ENCODE measurements around the gene OR51G1.

The OR51G1 gene

GRCh38 chr11:4890279-4890678, 33.9 kb downstream of the OR51G1 start:
- no peak overlapping the region for H3K4me2 ChIP-seq (ENCODE audit: low read length)
- no peaks in the 10 kb centered on the region for H3K36me3 ChIP-seq (ENCODE audit: control insufficient read depth, insufficient read depth, low read length)
- H2AFZ ChIP-seq = no peak overlapping the region
- H3K9ac ChIP-seq = no peak overlapping the region
- H3K27me3 ChIP-seq (ENCODE audit: control insufficient read depth, insufficient read depth, low read length) = no peaks in the 10 kb centered on the region
- no peaks in the 10 kb centered on the region for H3K4me1 ChIP-seq
- no peaks in the 10 kb centered on the region for H3K79me2 ChIP-seq
- H3K4me3 ChIP-seq (ENCODE audit: low read depth, low read length) = no peak overlapping the region
- no peaks in the 10 kb centered on the region for H3K9me3 ChIP-seq (ENCODE audit: control insufficient read depth, low read length)
- H3K27ac ChIP-seq = no peak overlapping the region
- no peak for TF ChIP-seq CTCF (IDR thresholded peaks at IDR 0.05)

- Histone ChIP-seq H3K4me2 (ENCODE audit: low read length) (no peak overlapping the region), H3K4me3 (ENCODE audit: low read depth, low read length) (no peak overlapping the region), H3K4me1 (no peaks in the 10 kb centered on the region), H2AFZ (no peak overlapping the region), H3K79me2 (no peaks in the 10 kb centered on the region), H3K27ac (no peak overlapping the region), H3K9me3 (ENCODE audit: control insufficient read depth, low read length) (no peaks in the 10 kb centered on the region), H3K9ac (no peak overlapping the region), H3K36me3 (ENCODE audit: control insufficient read depth, insufficient read depth, low read length) (no peaks in the 10 kb centered on the region), H3K27me3 (ENCODE audit: control insufficient read depth, insufficient read depth, low read length) (no peaks in the 10 kb centered on the region)
- TF ChIP-seq CTCF (IDR thresholded peaks at IDR 0.05) = no peak
Measured at GRCh38 chr11:4887591-4887990, 36.5 kb downstream of the OR51G1 start.

- no peak overlapping the region for H3K4me3 ChIP-seq (ENCODE audit: low read depth, low read length)
- H2AFZ ChIP-seq = no peak overlapping the region
- H3K9ac ChIP-seq = no peak overlapping the region
- H3K79me2 ChIP-seq = no peaks in the 10 kb centered on the region
- no peak for TF ChIP-seq CTCF (IDR thresholded peaks at IDR 0.05)
- no peak overlapping the region for H3K27ac ChIP-seq
- H3K4me2 ChIP-seq (ENCODE audit: low read length) = no peak overlapping the region
- H3K4me1 ChIP-seq = no peaks in the 10 kb centered on the region
- H3K9me3 ChIP-seq (ENCODE audit: control insufficient read depth, low read length) = no peaks in the 10 kb centered on the region
- no peaks in the 10 kb centered on the region for H3K27me3 ChIP-seq (ENCODE audit: control insufficient read depth, insufficient read depth, low read length)
- no peaks in the 10 kb centered on the region for H3K36me3 ChIP-seq (ENCODE audit: control insufficient read depth, insufficient read depth, low read length)
Measured at GRCh38 chr11:4886186-4886585, 38.0 kb downstream of the OR51G1 start.

- Histone ChIP-seq H3K79me2 (no peaks in the 10 kb centered on the region), H3K27me3 (ENCODE audit: control insufficient read depth, insufficient read depth, low read length) (no peaks in the 10 kb centered on the region), H3K4me1 (no peaks in the 10 kb centered on the region), H3K9me3 (ENCODE audit: control insufficient read depth, low read length) (no peaks in the 10 kb centered on the region), H2AFZ (no peak overlapping the region), H3K4me2 (ENCODE audit: low read length) (no peak overlapping the region), H3K4me3 (ENCODE audit: low read depth, low read length) (no peak overlapping the region), H3K36me3 (ENCODE audit: control insufficient read depth, insufficient read depth, low read length) (no peaks in the 10 kb centered on the region), H3K9ac (no peak overlapping the region), H3K27ac (no peak overlapping the region)
- no peak for TF ChIP-seq CTCF (IDR thresholded peaks at IDR 0.05)
Measured at GRCh38 chr11:4884361-4884760, 39.8 kb downstream of the OR51G1 start.

GRCh38 chr11:4882543-4882942, 41.6 kb downstream of the OR51G1 start:
- Histone ChIP-seq H3K4me3 (ENCODE audit: low read depth, low read length) (no peak overlapping the region), H3K9ac (no peak overlapping the region), H3K9me3 (ENCODE audit: control insufficient read depth, low read length) (no peaks in the 10 kb centered on the region), H3K79me2 (no peaks in the 10 kb centered on the region), H3K27me3 (ENCODE audit: control insufficient read depth, insufficient read depth, low read length) (no peaks in the 10 kb centered on the region), H2AFZ (no peak overlapping the region), H3K4me2 (ENCODE audit: low read length) (no peak overlapping the region), H3K36me3 (ENCODE audit: control insufficient read depth, insufficient read depth, low read length) (no peaks in the 10 kb centered on the region), H3K4me1 (no peaks in the 10 kb centered on the region), H3K27ac (no peak overlapping the region)
- TF ChIP-seq CTCF (IDR thresholded peaks at IDR 0.05) = no peak

Measured in parathyroid adenoma (tissue), 2 donors.